Adipocyte (in vitro differentiated cells): ENCODE data around the gene H2BK1.

Experiments
- DNase-seq: peaks from one replicate; pipeline ENCODE4 v3.0.0-alpha.2; 2015; ENCODE audit warnings: low read depth
- H3K27me3 ChIP-seq: replicated peaks from 2 replicates; pipeline ENCODE4 v1.7.0; 2013; ENCODE audit warnings: mild to moderate bottlenecking, low read length, moderate library complexity; ENCODE audit not compliant: control insufficient read depth, insufficient read depth
- H3K36me3 ChIP-seq: 2 replicates; pipeline ENCODE4 v1.7.0; 2013; ENCODE audit warnings: low read length, mild to moderate bottlenecking, moderate library complexity; ENCODE audit not compliant: control insufficient read depth, insufficient read depth, severe bottlenecking
- H3K4me1 ChIP-seq: 2 replicates; pipeline ENCODE4 v1.7.0; 2013; ENCODE audit warnings: mild to moderate bottlenecking, low read length, moderate library complexity; ENCODE audit not compliant: control insufficient read depth, insufficient read depth
- H3K4me3 ChIP-seq: 2 replicates; pipeline ENCODE4 v1.7.0; 2013; ENCODE audit warnings: mild to moderate bottlenecking, low read length, moderate library complexity
- H3K9ac ChIP-seq: 2 replicates; pipeline ENCODE4 v1.7.0; 2013; ENCODE audit warnings: mild to moderate bottlenecking, low read length, moderate library complexity
- H3K9me3 ChIP-seq: 2 replicates; pipeline ENCODE4 v1.7.0; 2013; ENCODE audit warnings: mild to moderate bottlenecking, low read length, moderate library complexity; ENCODE audit not compliant: control insufficient read depth

H2BK1 gene

DNA sequence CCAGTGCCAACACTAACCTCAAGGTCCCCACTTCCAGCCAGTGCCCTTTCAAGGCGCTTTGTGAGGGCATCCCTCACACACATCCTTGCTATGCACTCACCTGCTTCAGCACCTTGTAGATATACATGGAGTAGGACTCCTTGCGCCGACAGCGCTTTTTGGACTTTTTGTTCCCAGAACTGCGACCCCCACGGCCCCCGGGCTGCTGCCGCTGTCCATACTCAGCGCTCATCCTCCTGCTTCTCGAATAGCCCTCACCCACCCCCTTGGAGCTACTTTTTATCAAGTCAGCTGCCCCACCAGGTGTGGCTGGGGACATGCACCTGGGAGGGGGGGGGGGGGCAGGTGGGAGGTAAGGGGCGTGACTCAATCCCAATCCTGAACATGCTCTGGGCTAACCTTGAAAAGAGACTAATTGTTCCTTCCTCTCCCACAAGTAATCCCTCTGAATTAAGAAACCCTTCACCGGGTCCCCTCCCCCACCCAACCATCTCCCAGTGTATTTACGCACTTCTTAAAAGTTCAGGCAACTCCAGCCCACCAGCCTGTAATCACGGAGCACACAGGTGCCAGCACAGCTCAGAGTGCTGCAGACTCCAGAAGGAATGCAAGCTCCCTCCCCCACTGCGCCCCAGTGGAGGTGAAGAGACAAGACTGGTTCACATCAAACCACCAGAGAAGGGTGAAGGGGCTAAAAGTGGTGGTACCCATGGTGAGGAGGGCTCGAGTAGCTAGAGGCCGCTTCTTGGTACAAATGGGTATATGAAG lies at the start of gene H2BK1:
Gene H2BK1, minus strand, starts transcription at position 402 of the 768 bp plus-strand sequence. Its CDS starts 170 bp downstream, at position 232.
- Histone ChIP-seq H3K9me3 (no peaks in the 10 kb centered on the region), H3K4me1 (no peaks in the 10 kb centered on the region), H3K36me3 (peaks cover 27% of the 10 kb centered on the region), H3K9ac (no peak within 1 kb of the TSS), H3K27me3 (peaks cover 25% of the 10 kb centered on the region), H3K4me3 (no peak within 1 kb of the TSS)
- DNase-seq, result no peak

- Histone ChIP-seq H3K9ac (no peak overlapping the region), H3K4me3 (no peak overlapping the region), H3K36me3 (no peaks in the 10 kb centered on the region)
These were observed 47.7 kb upstream of the H2BK1 start for GRCh38 chr7:151257990-151258389.

GRCh38 chr7:151256410-151257045 lies 46.2 kb upstream of the H2BK1 start:
- H3K9ac ChIP-seq, result no peak overlapping the region
- no peaks in the 10 kb centered on the region for H3K9me3 ChIP-seq
- H3K36me3 ChIP-seq, result no peaks in the 10 kb centered on the region
- H3K27me3 ChIP-seq, result peaks cover 41% of the 10 kb centered on the region
- H3K4me3 ChIP-seq, result no peak overlapping the region
- peaks cover 21% of the 10 kb centered on the region for H3K4me1 ChIP-seq
- DNase-seq, result no peak

More at GRCh38 chr7:151257990-151258389, 47.7 kb upstream of the H2BK1 start:
- peaks cover 14% of the 10 kb centered on the region for H3K4me1 ChIP-seq
- peaks cover 55% of the 10 kb centered on the region for H3K27me3 ChIP-seq
- no peak for DNase-seq
- no peaks in the 10 kb centered on the region for H3K9me3 ChIP-seq

- no peak for DNase-seq
- peaks cover 27% of the 10 kb centered on the region for H3K4me1 ChIP-seq
- peaks cover 29% of the 10 kb centered on the region for H3K27me3 ChIP-seq
- no peaks in the 10 kb centered on the region for H3K9me3 ChIP-seq
- no peak overlapping the region for H3K9ac ChIP-seq
- H3K36me3 ChIP-seq, result no peaks in the 10 kb centered on the region
- no peak overlapping the region for H3K4me3 ChIP-seq
These were observed 45.1 kb upstream of the H2BK1 start for GRCh38 chr7:151255390-151255789.

DNA sequence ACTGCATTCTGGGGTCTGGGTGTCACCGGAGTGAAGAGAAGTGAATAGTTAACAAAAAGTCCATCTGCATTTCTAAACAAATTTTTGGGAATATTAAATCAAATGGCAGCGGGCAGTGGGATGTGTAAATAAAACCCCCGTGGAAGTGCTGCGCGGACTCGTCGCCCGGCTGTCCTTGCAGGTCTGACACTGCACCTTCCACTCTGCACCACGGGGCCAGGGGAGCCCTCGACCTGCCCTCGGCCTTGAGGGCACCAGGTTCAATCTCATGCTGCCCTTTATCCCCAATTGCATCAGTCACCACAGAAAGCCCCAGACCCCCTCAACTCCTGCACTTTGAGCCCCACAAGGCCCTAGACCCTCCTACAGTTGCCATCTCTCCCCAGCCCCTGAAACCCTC lies 44.6 kb upstream of the H2BK1 start:
- Histone ChIP-seq H3K9ac (no peak overlapping the region), H3K4me1 (peaks cover 33% of the 10 kb centered on the region)

DNA sequence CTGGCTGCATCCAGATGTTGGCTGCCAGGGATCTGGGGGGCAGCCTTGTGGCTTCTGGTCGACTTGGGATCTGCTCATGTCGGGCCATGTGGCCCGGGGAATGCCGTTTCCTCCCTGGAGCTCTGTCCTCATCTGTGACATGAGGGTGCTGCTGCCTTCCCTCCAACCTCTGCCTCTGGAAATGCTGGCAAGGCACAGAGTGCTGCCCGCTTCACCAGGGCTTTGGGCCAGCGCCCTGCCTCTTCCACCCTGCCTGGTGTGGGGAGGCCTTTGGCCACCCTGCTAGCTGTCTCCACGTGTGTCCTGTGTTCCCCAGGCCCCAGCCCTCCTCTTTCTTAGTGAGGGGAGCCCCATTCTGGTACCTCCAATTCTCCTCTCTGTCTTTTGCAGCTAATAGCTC lies 44.0 kb upstream of the H2BK1 start:
- Histone ChIP-seq H3K4me1 (peaks cover 37% of the 10 kb centered on the region), H3K9ac (no peak overlapping the region), H3K36me3 (no peaks in the 10 kb centered on the region), H3K27me3 (peaks cover 23% of the 10 kb centered on the region), H3K4me3 (no peak overlapping the region), H3K9me3 (no peaks in the 10 kb centered on the region)
- DNase-seq, result no peak

More for the DNA sequence above, 44.6 kb upstream of the H2BK1 start:
- Histone ChIP-seq H3K27me3 (peaks cover 24% of the 10 kb centered on the region), H3K36me3 (no peaks in the 10 kb centered on the region), H3K9me3 (no peaks in the 10 kb centered on the region), H3K4me3 (no peak overlapping the region)
- no peak for DNase-seq

- peaks cover 18% of the 10 kb centered on the region for H3K27me3 ChIP-seq
- H3K9ac ChIP-seq, result peak overlapping the region; percentile 95
- no peaks in the 10 kb centered on the region for H3K36me3 ChIP-seq
- no peaks in the 10 kb centered on the region for H3K9me3 ChIP-seq
- peak; percentile 37 for DNase-seq
- peaks cover 38% of the 10 kb centered on the region for H3K4me1 ChIP-seq
- H3K4me3 ChIP-seq, result peak overlapping the region; percentile 85
These were observed 42.8 kb upstream of the H2BK1 start for GRCh38 chr7:151252961-151253711.

GRCh38 chr7:151252561-151252835 lies 42.2 kb upstream of the H2BK1 start:
- peak overlapping the region; percentile 95 for H3K9ac ChIP-seq
- no peaks in the 10 kb centered on the region for H3K9me3 ChIP-seq
- H3K27me3 ChIP-seq, result peaks cover 12% of the 10 kb centered on the region
- no peaks in the 10 kb centered on the region for H3K36me3 ChIP-seq
- H3K4me1 ChIP-seq, result peaks cover 42% of the 10 kb centered on the region
- peak overlapping the region; percentile 85 for H3K4me3 ChIP-seq
- DNase-seq, result no peak

- Histone ChIP-seq H3K4me3 (peak overlapping the region; percentile 92), H3K9me3 (no peaks in the 10 kb centered on the region), H3K9ac (peak overlapping the region; percentile 95), H3K36me3 (no peaks in the 10 kb centered on the region), H3K27me3 (peaks cover 12% of the 10 kb centered on the region), H3K4me1 (peaks cover 47% of the 10 kb centered on the region)
- DNase-seq, result peak; percentile 90
These were observed 41.6 kb upstream of the H2BK1 start for GRCh38 chr7:151251689-151252560.

- Histone ChIP-seq H3K4me1 (peaks cover 48% of the 10 kb centered on the region), H3K36me3 (no peaks in the 10 kb centered on the region), H3K4me3 (peak overlapping the region; percentile 92), H3K9ac (peak overlapping the region; percentile 95), H3K9me3 (no peaks in the 10 kb centered on the region), H3K27me3 (peaks cover 12% of the 10 kb centered on the region)
- DNase-seq, result no peak
These were observed 41.0 kb upstream of the H2BK1 start for GRCh38 chr7:151251328-151251688.
